ENCODE measurements around the gene NPPC.
"Not testable (repeated sequence)": the region's sequence is repeated elsewhere in the genome, so short reads cannot be mapped to it uniquely, and the experiment has no call there.

NPPC gene

GRCh38 chr2:231926180-231926741 is at the start of gene NPPC:
TSS of gene NPPC (minus strand) at chr2:231926396. CDS start at chr2:231926249, 147 bp downstream.
- peak; percentile 51 to 68 (median 67) for DNase-seq (ENCODE audit: low read depth in 3 of 3)

- no peak for DNase-seq (ENCODE audit: low read depth in 3 of 3)
These were observed 48.8 kb upstream of the NPPC start for GRCh38 chr2:231975001-231975400.

GRCh38 chr2:231970461-231970860 is 44.3 kb upstream of the NPPC start:
- no peak for DNase-seq (ENCODE audit: low read depth in 3 of 3)

- no peak for DNase-seq (ENCODE audit: low read depth in 3 of 3)
These were observed 42.6 kb upstream of the NPPC start for GRCh38 chr2:231968820-231969219.

- DNase-seq (ENCODE audit: low read depth in 3 of 3): no peak
These were observed 40.7 kb upstream of the NPPC start for GRCh38 chr2:231966886-231967285.

GRCh38 chr2:231965102-231965501 is 38.9 kb upstream of the NPPC start:
- DNase-seq (ENCODE audit: low read depth in 3 of 3): no peak

- DNase-seq (ENCODE audit: low read depth in 3 of 3): peak; percentile 55 to 79 (median 62)
These were observed 35.4 kb upstream of the NPPC start, which contains the start of gene DIS3L2 for GRCh38 chr2:231961349-231962166. TSS of gene DIS3L2 (plus strand) at chr2:231961713. CDS start at chr2:232014928, 53,215 bp downstream.

GRCh38 chr2:231960810-231961348 is 34.7 kb upstream of the NPPC start:
- peak in 1 of 3 donors; percentile 23 for DNase-seq (ENCODE audit: low read depth in 3 of 3)

GRCh38 chr2:231957913-231958763 is 31.9 kb upstream of the NPPC start:
- no peak for DNase-seq (ENCODE audit: low read depth in 3 of 3)

- no peak for DNase-seq (ENCODE audit: low read depth in 3 of 3)
These were observed 29.7 kb upstream of the NPPC start for GRCh38 chr2:231955758-231956472.

- DNase-seq (ENCODE audit: low read depth in 3 of 3): no peak
These were observed 25.3 kb upstream of the NPPC start for GRCh38 chr2:231951452-231952035.

- no peak for DNase-seq (ENCODE audit: low read depth in 3 of 3)
These were observed 21.5 kb upstream of the NPPC start for GRCh38 chr2:231947694-231948093.

GRCh38 chr2:231947112-231947511 is 20.9 kb upstream of the NPPC start:
- not testable (repeated sequence) for DNase-seq (ENCODE audit: low read depth in 3 of 3)

GRCh38 chr2:231946241-231946814 is 20.1 kb upstream of the NPPC start:
- no peak for DNase-seq (ENCODE audit: low read depth in 3 of 3)

- DNase-seq (ENCODE audit: low read depth in 3 of 3): no peak
These were observed 16.0 kb upstream of the NPPC start for GRCh38 chr2:231942180-231942579.

- DNase-seq (ENCODE audit: low read depth in 3 of 3): no peak
These were observed 15.5 kb upstream of the NPPC start for GRCh38 chr2:231941673-231942072.

- no peak for DNase-seq (ENCODE audit: low read depth in 3 of 3)
These were observed 14.6 kb upstream of the NPPC start for GRCh38 chr2:231940795-231941194.

GRCh38 chr2:231939022-231939421 is 12.8 kb upstream of the NPPC start:
- DNase-seq (ENCODE audit: low read depth in 3 of 3): no peak

GRCh38 chr2:231937057-231937456 is 10.9 kb upstream of the NPPC start:
- no peak for DNase-seq (ENCODE audit: low read depth in 3 of 3)

GRCh38 chr2:231936491-231936890 is 10.3 kb upstream of the NPPC start:
- DNase-seq (ENCODE audit: low read depth in 3 of 3): no peak

- no peak for DNase-seq (ENCODE audit: low read depth in 3 of 3)
These were observed 9.6 kb upstream of the NPPC start for GRCh38 chr2:231935815-231936214.
